GM12865 (cell line): ENCODE measurements around the gene ACTL6A.

Experiments
- DNase-seq: peaks from one replicate; pipeline ENCODE4 v3.0.0; 2010; ENCODE audit warnings: low read depth
- H3K4me3 ChIP-seq: 2 replicates; pipeline ENCODE4 v1.5.1; 2011; ENCODE audit warnings: mild to moderate bottlenecking, low read depth, low read length, control low read depth
- TF ChIP-seq, protein P1 (sequence below): IDR thresholded peaks from 2 replicates; pipeline ENCODE4 v1.5.1; 2011; ENCODE audit warnings: low read length, control low read depth, low read depth, inconsistent platforms; ENCODE audit not compliant: insufficient read depth; ENCODE audit errors: missing control alignments

The ACTL6A gene

DNA sequence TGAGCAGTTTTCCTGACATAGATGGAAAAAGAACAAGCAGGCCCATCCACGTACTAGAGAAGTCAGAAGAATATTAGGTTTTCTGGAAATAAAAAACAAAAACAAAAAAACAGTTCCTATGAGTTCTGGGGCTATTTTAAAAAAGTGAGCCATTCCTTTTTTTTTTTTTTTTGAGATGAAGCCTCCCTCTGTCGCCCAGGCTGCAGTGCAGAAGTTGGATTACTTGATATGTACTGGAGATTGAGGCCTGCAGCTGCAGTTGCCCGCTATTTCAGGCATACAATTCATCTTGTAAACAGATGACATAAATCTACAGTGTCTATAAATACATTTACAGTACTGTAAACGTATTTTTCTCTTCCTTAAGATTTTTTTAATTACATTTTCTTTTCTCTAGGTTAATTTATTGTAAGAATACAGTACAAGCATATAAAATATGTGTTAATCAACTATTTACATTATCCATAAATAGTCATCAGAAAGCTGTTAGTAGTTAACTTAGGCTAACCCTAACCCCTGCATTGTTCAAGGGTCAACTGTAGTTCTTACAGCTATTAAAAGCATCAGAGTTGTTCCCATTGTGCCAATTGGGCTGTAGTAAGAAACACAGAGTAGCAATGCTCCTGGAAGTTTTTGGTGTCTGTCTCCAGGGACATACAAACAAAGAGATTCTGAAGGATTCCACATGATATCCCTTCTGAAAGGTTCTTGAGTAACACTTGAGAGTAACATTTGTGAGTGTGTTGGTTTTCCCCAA, 11.2 kb upstream of the ACTL6A start:
- H3K4me3 ChIP-seq: no peak overlapping the region
- TF ChIP-seq, protein P1, sequence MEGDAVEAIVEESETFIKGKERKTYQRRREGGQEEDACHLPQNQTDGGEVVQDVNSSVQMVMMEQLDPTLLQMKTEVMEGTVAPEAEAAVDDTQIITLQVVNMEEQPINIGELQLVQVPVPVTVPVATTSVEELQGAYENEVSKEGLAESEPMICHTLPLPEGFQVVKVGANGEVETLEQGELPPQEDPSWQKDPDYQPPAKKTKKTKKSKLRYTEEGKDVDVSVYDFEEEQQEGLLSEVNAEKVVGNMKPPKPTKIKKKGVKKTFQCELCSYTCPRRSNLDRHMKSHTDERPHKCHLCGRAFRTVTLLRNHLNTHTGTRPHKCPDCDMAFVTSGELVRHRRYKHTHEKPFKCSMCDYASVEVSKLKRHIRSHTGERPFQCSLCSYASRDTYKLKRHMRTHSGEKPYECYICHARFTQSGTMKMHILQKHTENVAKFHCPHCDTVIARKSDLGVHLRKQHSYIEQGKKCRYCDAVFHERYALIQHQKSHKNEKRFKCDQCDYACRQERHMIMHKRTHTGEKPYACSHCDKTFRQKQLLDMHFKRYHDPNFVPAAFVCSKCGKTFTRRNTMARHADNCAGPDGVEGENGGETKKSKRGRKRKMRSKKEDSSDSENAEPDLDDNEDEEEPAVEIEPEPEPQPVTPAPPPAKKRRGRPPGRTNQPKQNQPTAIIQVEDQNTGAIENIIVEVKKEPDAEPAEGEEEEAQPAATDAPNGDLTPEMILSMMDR: no peak

DNA sequence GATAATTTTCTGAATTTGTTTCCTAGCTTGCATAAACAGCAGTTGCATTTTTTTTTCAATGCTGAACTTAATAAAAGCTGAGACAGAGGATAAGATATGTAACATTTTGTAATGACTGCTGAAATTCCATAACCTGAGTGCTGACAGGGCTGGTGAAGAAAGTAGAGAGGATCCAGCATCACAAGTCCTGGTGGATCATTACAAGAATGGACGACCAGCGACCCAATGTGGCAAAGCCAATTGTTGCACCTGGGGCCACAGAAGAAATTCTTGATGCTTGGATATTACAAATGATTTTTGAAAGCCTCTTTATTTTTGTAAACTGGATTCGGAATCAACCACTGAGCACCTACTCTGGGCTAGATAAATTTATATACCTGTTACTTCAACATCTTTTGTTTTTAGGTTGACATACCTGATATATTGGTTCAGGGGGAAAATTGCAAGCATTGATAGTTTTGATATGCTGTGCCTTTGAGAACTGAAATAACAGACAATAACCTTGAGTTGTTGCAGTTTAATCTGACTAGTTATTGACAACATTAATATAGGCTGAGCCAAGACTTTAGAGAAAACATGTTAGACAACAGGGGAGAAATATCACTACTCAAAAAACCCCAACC, 3.9 kb upstream of the ACTL6A start:
- no peak overlapping the region for H3K4me3 ChIP-seq
- TF ChIP-seq, protein P1: peak; percentile 81
- DNase-seq: peak; percentile 76

More for the DNA sequence above, 11.2 kb upstream of the ACTL6A start:
- DNase-seq: no peak

DNA sequence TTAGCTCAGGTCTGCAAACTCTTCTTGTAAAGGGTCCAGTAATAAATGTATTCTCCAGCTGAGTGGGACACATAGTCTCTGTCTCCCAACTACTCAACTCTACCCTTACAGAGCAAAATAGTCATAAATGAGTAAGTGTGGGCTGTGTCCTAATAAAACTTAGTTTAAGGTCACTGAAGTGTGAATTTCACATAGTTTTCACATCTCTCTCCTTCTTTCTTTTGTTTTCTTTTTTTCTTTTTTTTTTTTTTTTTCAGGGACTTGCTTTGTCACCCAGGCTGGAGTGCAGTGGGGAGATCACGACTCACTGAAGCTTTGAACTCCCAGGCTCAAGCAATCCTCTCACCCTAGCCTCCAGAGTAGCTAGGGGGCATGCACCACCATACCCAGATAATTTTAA, 1.9 kb upstream of the ACTL6A start:
- DNase-seq: no peak
- H3K4me3 ChIP-seq: no peak overlapping the region
- TF ChIP-seq, protein P1: no peak

DNA sequence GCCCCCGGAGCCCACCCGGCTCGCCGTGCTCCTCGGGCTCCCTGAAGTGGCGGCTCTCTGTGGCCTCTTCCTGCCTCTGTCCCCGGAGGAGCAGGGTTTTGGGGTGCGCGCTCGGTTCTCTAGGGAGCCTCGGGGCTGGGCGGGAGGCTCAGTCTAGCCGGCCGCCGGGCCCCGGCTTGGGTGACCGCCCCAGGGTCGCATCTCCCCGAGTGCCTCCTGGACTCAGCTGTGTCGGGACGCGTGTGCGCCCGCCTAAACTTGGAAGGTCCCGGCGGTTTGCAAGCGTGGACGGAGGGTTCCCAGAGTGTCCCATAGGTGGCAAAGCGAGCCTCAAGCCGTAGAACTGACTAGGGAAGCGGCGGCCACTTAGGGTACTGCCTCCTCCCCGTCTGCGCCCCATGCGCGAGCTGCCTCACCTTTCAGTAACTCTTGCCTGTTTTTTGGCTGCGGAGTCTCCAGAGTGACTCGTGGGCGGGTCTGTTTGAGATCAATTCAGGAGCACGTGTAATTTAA, 601 bp downstream of the ACTL6A start:
- peak; percentile 88 for DNase-seq
- TF ChIP-seq, protein P1: peak; percentile 54

DNA sequence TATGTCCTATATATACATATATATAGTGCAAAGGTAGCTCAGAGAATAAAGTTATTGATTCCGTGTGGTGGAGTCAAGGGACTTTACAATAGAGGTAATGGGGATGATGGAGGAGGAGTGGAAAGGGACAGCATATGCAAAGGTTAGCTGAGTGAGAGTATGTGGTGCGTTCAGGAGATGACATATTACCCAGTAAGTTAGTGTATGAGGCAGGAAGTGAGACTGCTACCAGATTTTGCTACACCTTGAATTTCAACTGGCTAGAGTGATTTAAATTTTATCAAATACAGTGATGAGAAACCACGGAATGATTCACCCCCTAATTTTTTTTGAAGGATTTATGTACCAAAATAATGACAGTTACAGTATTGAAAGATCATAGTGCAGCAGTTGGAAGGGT, 2.8 kb downstream of the ACTL6A start:
- H3K4me3 ChIP-seq: no peak overlapping the region
- TF ChIP-seq, protein P1: no peak
- peak; percentile 34 for DNase-seq

More for the DNA sequence above, 601 bp downstream of the ACTL6A start:
- H3K4me3 ChIP-seq: peak overlapping the region; percentile 81

DNA sequence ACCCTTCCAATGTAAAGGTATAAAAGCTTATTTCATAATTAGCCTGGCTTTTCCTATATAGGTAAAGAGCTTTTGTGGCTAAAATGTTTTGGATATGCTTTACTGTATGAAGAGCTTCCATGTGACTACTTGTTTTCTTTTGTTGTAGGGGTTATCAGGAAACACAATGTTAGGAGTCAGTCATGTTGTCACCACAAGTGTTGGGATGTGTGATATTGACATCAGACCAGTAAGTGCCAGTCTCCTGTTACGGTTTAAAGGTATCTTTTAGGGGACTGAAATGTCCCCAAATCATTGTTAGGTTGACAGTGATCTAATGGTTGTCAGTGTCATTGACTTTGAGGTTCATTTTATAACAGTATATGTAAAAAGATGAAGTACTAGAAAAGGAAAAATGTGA, 18.3 kb downstream of the ACTL6A start:
- no peak for DNase-seq
- no peak overlapping the region for H3K4me3 ChIP-seq
- TF ChIP-seq, protein P1: no peak
